WTC11 (cell line): ENCODE measurements around the gene SYNPO.

Experiments used
- FOXP1 ChIP-seq: sonication (generic); formaldehyde crosslinking; IDR thresholded peaks from 2 replicates; pipeline ENCODE4 v1.8.0; 2022; ENCODE audit warnings: missing genetic modification reagents, mild to moderate bottlenecking, moderate library complexity, borderline replicate concordance
- HMGA2 ChIP-seq: fragments of 250-450 bp; sonication (Bioruptor Pico); IDR thresholded peaks from 2 replicates; pipeline ENCODE4 v1.4.0; 2021; ENCODE audit warnings: mild to moderate bottlenecking, moderate library complexity
- SMAD4 ChIP-seq: sonication (generic); formaldehyde crosslinking; IDR thresholded peaks from 2 replicates; pipeline ENCODE4 v1.8.0; 2022; ENCODE audit warnings: mild to moderate bottlenecking, missing genetic modification reagents
- ZBTB21 ChIP-seq: sonication (generic); formaldehyde crosslinking; IDR thresholded peaks from 2 replicates; pipeline ENCODE4 v1.8.1; 2023; ENCODE audit warnings: mild to moderate bottlenecking, missing genetic modification reagents, borderline replicate concordance
- TF ChIP-seq, protein P1 (sequence below): fragments of 200-600 bp; IDR thresholded peaks from 2 replicates; pipeline ENCODE4 v1.8.0; 2022; ENCODE audit warnings: antibody characterized with exemption
- TF ChIP-seq, protein P2 (sequence below): sonication (generic); formaldehyde crosslinking; IDR thresholded peaks from 2 replicates; pipeline ENCODE4 v1.8.1; 2023; ENCODE audit warnings: mild to moderate bottlenecking, missing genetic modification reagents, moderate library complexity
- TF ChIP-seq, protein P3 (sequence below): sonication (generic); formaldehyde crosslinking; conservative IDR thresholded peaks from 2 replicates; pipeline ENCODE4 v1.8.1; 2023; ENCODE audit warnings: mild to moderate bottlenecking, low read depth, missing genetic modification reagents, moderate library complexity
- TF ChIP-seq, protein P4 (sequence below): sonication (generic); formaldehyde crosslinking; IDR thresholded peaks from 2 replicates; pipeline ENCODE4 v1.8.1; 2023; ENCODE audit warnings: mild to moderate bottlenecking, missing genetic modification reagents
- TF ChIP-seq, protein P5 (sequence below): sonication (generic); formaldehyde crosslinking; conservative IDR thresholded peaks from 2 replicates; pipeline ENCODE4 v1.8.1; 2022; ENCODE audit warnings: mild to moderate bottlenecking, missing genetic modification reagents
- TF ChIP-seq, protein P6 (sequence below): sonication (generic); formaldehyde crosslinking; IDR thresholded peaks from 2 replicates; pipeline ENCODE4 v1.8.1; 2022; ENCODE audit warnings: mild to moderate bottlenecking, moderate library complexity, missing genetic modification reagents
- TF ChIP-seq, protein P7 (sequence below): sonication (generic); formaldehyde crosslinking; IDR thresholded peaks from 2 replicates; pipeline ENCODE4 v1.8.0; 2022; ENCODE audit warnings: mild to moderate bottlenecking, missing genetic modification reagents

DNA sequence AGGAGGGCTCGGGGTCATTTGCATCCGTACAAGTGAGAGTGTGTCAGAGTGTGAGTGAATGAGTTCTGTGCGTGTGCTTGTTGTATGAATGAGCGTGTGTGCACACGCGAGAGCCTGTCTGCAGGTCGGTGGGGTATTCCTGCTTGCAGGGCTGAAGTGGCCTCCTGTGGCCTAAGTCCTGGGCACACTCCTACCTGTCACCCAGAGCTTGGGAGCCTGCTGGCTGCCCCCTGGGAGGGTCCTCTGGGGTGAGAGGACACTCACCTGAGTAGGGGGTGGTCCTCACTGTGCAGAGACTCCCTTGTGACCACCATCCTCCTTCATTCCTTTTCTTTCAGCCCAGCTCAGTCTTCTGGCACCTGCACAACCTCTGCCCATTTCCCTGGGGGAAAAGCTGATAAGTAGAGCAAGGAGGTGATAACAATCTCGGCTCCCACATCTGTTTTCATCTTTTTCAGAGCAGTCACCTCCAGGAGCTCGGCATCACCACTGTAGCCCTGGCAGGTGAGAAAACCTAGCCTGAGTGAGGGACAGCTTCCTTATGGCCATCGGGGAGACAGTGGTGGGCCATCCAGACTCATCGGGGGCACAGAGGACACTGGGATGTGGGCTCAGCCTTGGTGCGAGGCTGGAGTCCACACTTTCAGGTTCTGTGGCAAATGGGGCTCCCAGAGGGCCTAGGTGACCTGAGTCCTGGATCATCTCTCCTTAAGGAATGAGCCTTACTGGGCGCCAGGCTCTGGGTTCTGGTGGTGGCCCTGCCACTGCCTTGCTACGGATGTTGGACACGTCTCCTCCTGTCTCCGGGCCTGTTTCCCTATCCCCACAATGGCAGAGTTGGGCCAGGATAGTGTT is 38.7 kb upstream of the SYNPO start:
- TF ChIP-seq, protein P1, sequence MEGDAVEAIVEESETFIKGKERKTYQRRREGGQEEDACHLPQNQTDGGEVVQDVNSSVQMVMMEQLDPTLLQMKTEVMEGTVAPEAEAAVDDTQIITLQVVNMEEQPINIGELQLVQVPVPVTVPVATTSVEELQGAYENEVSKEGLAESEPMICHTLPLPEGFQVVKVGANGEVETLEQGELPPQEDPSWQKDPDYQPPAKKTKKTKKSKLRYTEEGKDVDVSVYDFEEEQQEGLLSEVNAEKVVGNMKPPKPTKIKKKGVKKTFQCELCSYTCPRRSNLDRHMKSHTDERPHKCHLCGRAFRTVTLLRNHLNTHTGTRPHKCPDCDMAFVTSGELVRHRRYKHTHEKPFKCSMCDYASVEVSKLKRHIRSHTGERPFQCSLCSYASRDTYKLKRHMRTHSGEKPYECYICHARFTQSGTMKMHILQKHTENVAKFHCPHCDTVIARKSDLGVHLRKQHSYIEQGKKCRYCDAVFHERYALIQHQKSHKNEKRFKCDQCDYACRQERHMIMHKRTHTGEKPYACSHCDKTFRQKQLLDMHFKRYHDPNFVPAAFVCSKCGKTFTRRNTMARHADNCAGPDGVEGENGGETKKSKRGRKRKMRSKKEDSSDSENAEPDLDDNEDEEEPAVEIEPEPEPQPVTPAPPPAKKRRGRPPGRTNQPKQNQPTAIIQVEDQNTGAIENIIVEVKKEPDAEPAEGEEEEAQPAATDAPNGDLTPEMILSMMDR: no peak
- TF ChIP-seq HMGA2 (CRISPR knock-in tag) (no peak), ZBTB21 (no peak), FOXP1 (CRISPR knock-in tag) (no peak), SMAD4 (CRISPR knock-in tag) (no peak)
- TF ChIP-seq, protein P2, sequence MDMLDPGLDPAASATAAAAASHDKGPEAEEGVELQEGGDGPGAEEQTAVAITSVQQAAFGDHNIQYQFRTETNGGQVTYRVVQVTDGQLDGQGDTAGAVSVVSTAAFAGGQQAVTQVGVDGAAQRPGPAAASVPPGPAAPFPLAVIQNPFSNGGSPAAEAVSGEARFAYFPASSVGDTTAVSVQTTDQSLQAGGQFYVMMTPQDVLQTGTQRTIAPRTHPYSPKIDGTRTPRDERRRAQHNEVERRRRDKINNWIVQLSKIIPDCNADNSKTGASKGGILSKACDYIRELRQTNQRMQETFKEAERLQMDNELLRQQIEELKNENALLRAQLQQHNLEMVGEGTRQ (CRISPR knock-in tag): no peak
- TF ChIP-seq, protein P3, sequence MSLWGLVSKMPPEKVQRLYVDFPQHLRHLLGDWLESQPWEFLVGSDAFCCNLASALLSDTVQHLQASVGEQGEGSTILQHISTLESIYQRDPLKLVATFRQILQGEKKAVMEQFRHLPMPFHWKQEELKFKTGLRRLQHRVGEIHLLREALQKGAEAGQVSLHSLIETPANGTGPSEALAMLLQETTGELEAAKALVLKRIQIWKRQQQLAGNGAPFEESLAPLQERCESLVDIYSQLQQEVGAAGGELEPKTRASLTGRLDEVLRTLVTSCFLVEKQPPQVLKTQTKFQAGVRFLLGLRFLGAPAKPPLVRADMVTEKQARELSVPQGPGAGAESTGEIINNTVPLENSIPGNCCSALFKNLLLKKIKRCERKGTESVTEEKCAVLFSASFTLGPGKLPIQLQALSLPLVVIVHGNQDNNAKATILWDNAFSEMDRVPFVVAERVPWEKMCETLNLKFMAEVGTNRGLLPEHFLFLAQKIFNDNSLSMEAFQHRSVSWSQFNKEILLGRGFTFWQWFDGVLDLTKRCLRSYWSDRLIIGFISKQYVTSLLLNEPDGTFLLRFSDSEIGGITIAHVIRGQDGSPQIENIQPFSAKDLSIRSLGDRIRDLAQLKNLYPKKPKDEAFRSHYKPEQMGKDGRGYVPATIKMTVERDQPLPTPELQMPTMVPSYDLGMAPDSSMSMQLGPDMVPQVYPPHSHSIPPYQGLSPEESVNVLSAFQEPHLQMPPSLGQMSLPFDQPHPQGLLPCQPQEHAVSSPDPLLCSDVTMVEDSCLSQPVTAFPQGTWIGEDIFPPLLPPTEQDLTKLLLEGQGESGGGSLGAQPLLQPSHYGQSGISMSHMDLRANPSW (CRISPR knock-in tag): no peak
- TF ChIP-seq, protein P4, sequence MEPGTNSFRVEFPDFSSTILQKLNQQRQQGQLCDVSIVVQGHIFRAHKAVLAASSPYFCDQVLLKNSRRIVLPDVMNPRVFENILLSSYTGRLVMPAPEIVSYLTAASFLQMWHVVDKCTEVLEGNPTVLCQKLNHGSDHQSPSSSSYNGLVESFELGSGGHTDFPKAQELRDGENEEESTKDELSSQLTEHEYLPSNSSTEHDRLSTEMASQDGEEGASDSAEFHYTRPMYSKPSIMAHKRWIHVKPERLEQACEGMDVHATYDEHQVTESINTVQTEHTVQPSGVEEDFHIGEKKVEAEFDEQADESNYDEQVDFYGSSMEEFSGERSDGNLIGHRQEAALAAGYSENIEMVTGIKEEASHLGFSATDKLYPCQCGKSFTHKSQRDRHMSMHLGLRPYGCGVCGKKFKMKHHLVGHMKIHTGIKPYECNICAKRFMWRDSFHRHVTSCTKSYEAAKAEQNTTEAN (CRISPR knock-in tag): no peak
- TF ChIP-seq, protein P5, sequence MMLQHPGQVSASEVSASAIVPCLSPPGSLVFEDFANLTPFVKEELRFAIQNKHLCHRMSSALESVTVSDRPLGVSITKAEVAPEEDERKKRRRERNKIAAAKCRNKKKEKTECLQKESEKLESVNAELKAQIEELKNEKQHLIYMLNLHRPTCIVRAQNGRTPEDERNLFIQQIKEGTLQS: no peak
- TF ChIP-seq, protein P6, sequence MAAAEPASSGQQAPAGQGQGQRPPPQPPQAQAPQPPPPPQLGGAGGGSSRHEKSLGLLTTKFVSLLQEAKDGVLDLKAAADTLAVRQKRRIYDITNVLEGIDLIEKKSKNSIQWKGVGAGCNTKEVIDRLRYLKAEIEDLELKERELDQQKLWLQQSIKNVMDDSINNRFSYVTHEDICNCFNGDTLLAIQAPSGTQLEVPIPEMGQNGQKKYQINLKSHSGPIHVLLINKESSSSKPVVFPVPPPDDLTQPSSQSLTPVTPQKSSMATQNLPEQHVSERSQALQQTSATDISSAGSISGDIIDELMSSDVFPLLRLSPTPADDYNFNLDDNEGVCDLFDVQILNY: no peak
- TF ChIP-seq, protein P7, sequence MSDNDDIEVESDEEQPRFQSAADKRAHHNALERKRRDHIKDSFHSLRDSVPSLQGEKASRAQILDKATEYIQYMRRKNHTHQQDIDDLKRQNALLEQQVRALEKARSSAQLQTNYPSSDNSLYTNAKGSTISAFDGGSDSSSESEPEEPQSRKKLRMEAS (CRISPR knock-in tag): no peak
